HepG2 (cell line): ENCODE measurements around the gene SMARCC1. TPM values are rescaled to one million over a fixed set of nuclear protein-coding genes. Genes with fewer than 3 reads are reported as not detected.

Experiments used
- CBX2 ChIP-seq, 2 experiments: fragments of 200-600 bp in 1 of 2; sonication (generic); formaldehyde crosslinking in 1 of 2; IDR thresholded peaks; 2 replicates each; pipeline versions ENCODE4 v1.7.0 to v1.8.1; 2018 to 2022; ENCODE audit warnings: low read depth in 2 of 2, low read length in 1 of 2, mild to moderate bottlenecking in 1 of 2, missing genetic modification reagents in 1 of 2
- JUND ChIP-seq: sonication (generic); formaldehyde crosslinking; IDR thresholded peaks from 2 replicates; pipeline ENCODE4 v1.8.0; 2022; ENCODE audit warnings: mild to moderate bottlenecking, missing genetic modification reagents
- MXI1 ChIP-seq: IDR thresholded peaks from 3 replicates; pipeline ENCODE4 v1.6.1; 2012; ENCODE audit warnings: low read depth, low read length, inconsistent platforms, borderline replicate concordance
- PREB ChIP-seq: sonication (generic); formaldehyde crosslinking; IDR thresholded peaks from 2 replicates; pipeline ENCODE4 v1.4.0; 2020; ENCODE audit warnings: missing genetic modification reagents
- ZBTB10 ChIP-seq: sonication (generic); formaldehyde crosslinking; IDR thresholded peaks from 2 replicates; pipeline ENCODE4 v1.4.0; 2020; ENCODE audit warnings: missing genetic modification reagents, borderline replicate concordance
- ZMYM4 ChIP-seq: sonication (generic); formaldehyde crosslinking; IDR thresholded peaks from 2 replicates; pipeline ENCODE4 v1.8.1; 2023; ENCODE audit warnings: mild to moderate bottlenecking, missing genetic modification reagents
- ZNF280B ChIP-seq: sonication (generic); formaldehyde crosslinking; IDR thresholded peaks from 2 replicates; pipeline ENCODE4 v1.5.0; 2020; ENCODE audit warnings: missing genetic modification reagents, mild to moderate bottlenecking, borderline replicate concordance
- ZNF619 ChIP-seq: sonication (generic); formaldehyde crosslinking; IDR thresholded peaks from 2 replicates; pipeline ENCODE4 v1.4.0; 2020; ENCODE audit warnings: mild to moderate bottlenecking, missing genetic modification reagents
- ZNF782 ChIP-seq: sonication (generic); formaldehyde crosslinking; IDR thresholded peaks from 2 replicates; pipeline ENCODE4 v1.4.0; 2020; ENCODE audit warnings: missing genetic modification reagents, mild to moderate bottlenecking, borderline replicate concordance
- polyA plus RNA-seq, 8 experiments: library from polyadenylated mRNA; depleted of rRNA in 3 of 8; stranded (reverse) in 7 of 8; unstranded in 1 of 8; fragments of >200 nt; fragmentation: Illumina TruSeq in 4 of 8; extraction: Trizol in 4 of 8; gene quantifications; 2 replicates each; pipeline versions ENCODE4 v1.2.1 to v1.2.3, GENCODE V29; 2011 to 2016; ENCODE audit warnings: low read depth in 4 of 8, missing spikeins in 1 of 8, mixed read lengths in 1 of 8; ENCODE audit not compliant: insufficient read depth in 1 of 8
- total RNA-seq, 5 experiments: library from RNA; depleted of rRNA; stranded (reverse); fragments of >200 nt; fragmentation: Illumina TruSeq; extraction: Trizol; gene quantifications; 2 replicates each; pipeline ENCODE4 v1.2.3, GENCODE V29; 2016; ENCODE audit warnings: low read depth in 1 of 5
- TF ChIP-seq, protein P1 (sequence below), 2 experiments: fragments of 450-650 bp in 1 of 2; sonication (generic) in 1 of 2; formaldehyde crosslinking in 1 of 2; IDR thresholded peaks; 2 replicates each; pipeline versions ENCODE4 v1.6.1 to v1.8.0; 2016 to 2022; ENCODE audit warnings: antibody characterized with exemption in 1 of 2, mild to moderate bottlenecking in 1 of 2, missing genetic modification reagents in 1 of 2

Gene SMARCC1
- total and polyA plus RNA-seq, 2 of the 13 experiments (the other 11 are each of a cell fraction or from before 2014, with no cell fraction given) = 47.9 to 58.4 TPM

- TF ChIP-seq PREB (CRISPR knock-in tag) (peak; percentile 59; the same call in 1 of the 2 replicates), MXI1 (peak; percentile 78; the same call in 1 of the 3 replicates), ZBTB10 (CRISPR knock-in tag) (no peak), JUND (CRISPR knock-in tag) (0 out of 2 replicates have a peak, but pooled peaks have one; percentile 35), ZNF619 (CRISPR knock-in tag) (peak; percentile 91; the same call in 1 of the 2 replicates), ZNF782 (CRISPR knock-in tag) (no peak), ZMYM4 (CRISPR knock-in tag) (peak; percentile 97), ZNF280B (no peak), CBX2 (IDR thresholded peaks at IDR 0.05; ENCODE audit: low read depth, low read length) (no peak), CBX2 (CRISPR knock-in tag; IDR thresholded peaks at IDR 0.05; ENCODE audit: low read depth) (no peak)
- TF ChIP-seq, protein P1, sequence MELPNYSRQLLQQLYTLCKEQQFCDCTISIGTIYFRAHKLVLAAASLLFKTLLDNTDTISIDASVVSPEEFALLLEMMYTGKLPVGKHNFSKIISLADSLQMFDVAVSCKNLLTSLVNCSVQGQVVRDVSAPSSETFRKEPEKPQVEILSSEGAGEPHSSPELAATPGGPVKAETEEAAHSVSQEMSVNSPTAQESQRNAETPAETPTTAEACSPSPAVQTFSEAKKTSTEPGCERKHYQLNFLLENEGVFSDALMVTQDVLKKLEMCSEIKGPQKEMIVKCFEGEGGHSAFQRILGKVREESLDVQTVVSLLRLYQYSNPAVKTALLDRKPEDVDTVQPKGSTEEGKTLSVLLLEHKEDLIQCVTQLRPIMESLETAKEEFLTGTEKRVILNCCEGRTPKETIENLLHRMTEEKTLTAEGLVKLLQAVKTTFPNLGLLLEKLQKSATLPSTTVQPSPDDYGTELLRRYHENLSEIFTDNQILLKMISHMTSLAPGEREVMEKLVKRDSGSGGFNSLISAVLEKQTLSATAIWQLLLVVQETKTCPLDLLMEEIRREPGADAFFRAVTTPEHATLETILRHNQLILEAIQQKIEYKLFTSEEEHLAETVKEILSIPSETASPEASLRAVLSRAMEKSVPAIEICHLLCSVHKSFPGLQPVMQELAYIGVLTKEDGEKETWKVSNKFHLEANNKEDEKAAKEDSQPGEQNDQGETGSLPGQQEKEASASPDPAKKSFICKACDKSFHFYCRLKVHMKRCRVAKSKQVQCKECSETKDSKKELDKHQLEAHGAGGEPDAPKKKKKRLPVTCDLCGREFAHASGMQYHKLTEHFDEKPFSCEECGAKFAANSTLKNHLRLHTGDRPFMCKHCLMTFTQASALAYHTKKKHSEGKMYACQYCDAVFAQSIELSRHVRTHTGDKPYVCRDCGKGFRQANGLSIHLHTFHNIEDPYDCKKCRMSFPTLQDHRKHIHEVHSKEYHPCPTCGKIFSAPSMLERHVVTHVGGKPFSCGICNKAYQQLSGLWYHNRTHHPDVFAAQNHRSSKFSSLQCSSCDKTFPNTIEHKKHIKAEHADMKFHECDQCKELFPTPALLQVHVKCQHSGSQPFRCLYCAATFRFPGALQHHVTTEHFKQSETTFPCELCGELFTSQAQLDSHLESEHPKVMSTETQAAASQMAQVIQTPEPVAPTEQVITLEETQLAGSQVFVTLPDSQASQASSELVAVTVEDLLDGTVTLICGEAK (IDR thresholded peaks at IDR 0.05) = no peak
- TF ChIP-seq, protein P1 (CRISPR knock-in tag; IDR thresholded peaks at IDR 0.05) = peak; percentile 69
These were observed 43.1 kb upstream of the SMARCC1 start (continued) for GRCh38 chr3:47824541-47825473.
